Endodermal cell (in vitro differentiated cells): Measurements from ENCODE around the gene SLC25A40. TPM values are rescaled to one million over a fixed set of nuclear protein-coding genes. Genes with fewer than 3 reads are reported as not detected.

Source experiments
- DNase-seq: peaks from one replicate; pipeline ENCODE4 v3.0.0-alpha.2; 2017
- H3K27ac ChIP-seq: 2 replicates; pipeline ENCODE4 v1.5.1; 2013; ENCODE audit warnings: mild to moderate bottlenecking, low read depth, low read length, moderate library complexity
- H3K27me3 ChIP-seq: 2 replicates; pipeline ENCODE4 v1.6.1; 2013; ENCODE audit warnings: mild to moderate bottlenecking, low read length, moderate library complexity; ENCODE audit not compliant: insufficient read depth, control insufficient read depth, poor library complexity, severe bottlenecking
- H3K36me3 ChIP-seq: 2 replicates; pipeline ENCODE4 v1.7.0; 2013; ENCODE audit warnings: mild to moderate bottlenecking, low read length, moderate library complexity; ENCODE audit not compliant: control insufficient read depth, insufficient read depth
- H3K4me1 ChIP-seq: one replicate; pipeline ENCODE4 v1.7.0; 2013; ENCODE audit warnings: low read length; ENCODE audit not compliant: control insufficient read depth, insufficient read depth
- H3K4me3 ChIP-seq: 2 replicates; pipeline ENCODE4 v1.5.1; 2013; ENCODE audit warnings: mild to moderate bottlenecking, low read length, moderate library complexity
- H3K9ac ChIP-seq: 2 replicates; pipeline ENCODE4 v1.6.1; 2013; ENCODE audit warnings: mild to moderate bottlenecking, low read length, moderate library complexity; ENCODE audit not compliant: poor library complexity, severe bottlenecking; ENCODE audit errors: extremely low read depth
- H3K9me3 ChIP-seq: 2 replicates; pipeline ENCODE4 v1.6.1; 2013; ENCODE audit warnings: mild to moderate bottlenecking, low read length, moderate library complexity; ENCODE audit not compliant: control insufficient read depth
- H3K27ac Mint-ChIP-seq: 2 replicates; pipeline ENCODE4 v1.8.0; 2020; ENCODE audit warnings: mixed read lengths
- H3K27me3 Mint-ChIP-seq: 2 replicates; pipeline ENCODE4 v1.8.0; 2021; ENCODE audit warnings: mild to moderate bottlenecking, mixed read lengths; ENCODE audit not compliant: insufficient read depth
- H3K36me3 Mint-ChIP-seq: 2 replicates; pipeline ENCODE4 v1.8.0; 2020; ENCODE audit warnings: low read depth, mixed read lengths
- H3K4me1 Mint-ChIP-seq: 2 replicates; pipeline ENCODE4 v1.8.0; 2020; ENCODE audit warnings: mixed read lengths
- H3K4me3 Mint-ChIP-seq: 2 replicates; pipeline ENCODE4 v1.8.0; 2020; ENCODE audit warnings: mild to moderate bottlenecking, moderate library complexity, mixed read lengths
- H3K9me3 Mint-ChIP-seq: 2 replicates; pipeline ENCODE4 v1.8.0; 2020; ENCODE audit warnings: mild to moderate bottlenecking, mixed read lengths
- CTCF ChIP-seq: fragments of 200-600 bp; sonication (generic); conservative IDR thresholded peaks from 2 replicates; pipeline ENCODE4 v1.5.0; 2021; ENCODE audit warnings: antibody characterized with exemption, mild to moderate bottlenecking
- WGBS, 2 experiments: methylation state at CpG; one replicate each; pipeline versions ENCODE4 v1.1.5 to v1.1.7; 2013; ENCODE audit warnings: missing lambda C conversion rate in 2 of 2, mixed read lengths in 1 of 2; ENCODE audit not compliant: insufficient coverage in 1 of 2, insufficient read length in 1 of 2; 5-methylcytosine and 5-hydroxymethylcytosine counted together
- total RNA-seq, 2 donors: library from RNA; stranded (reverse); fragmentation: NEBNext Ultra II Directional in 1 of 2; extraction: Animal tissue kit (Norgen Biotek cat#: 25700) in 1 of 2; gene quantifications; 2 replicates in 1 of 2; 3 replicates in 1 of 2; pipeline ENCODE4 v1.2.1, GENCODE V29; 2021

Gene SLC25A40
- total RNA-seq, 2 donors from 2014 or later = 20.9 to 32.6 TPM

- Histone ChIP-seq H3K9ac (no peak overlapping the region), H3K36me3 (no peaks in the 10 kb centered on the region), H3K4me3 (no peak overlapping the region), H3K27me3 (no peaks in the 10 kb centered on the region), H3K27ac (no peak overlapping the region), H3K9me3 (no peaks in the 10 kb centered on the region), H3K4me1 (no peaks in the 10 kb centered on the region)
- TF ChIP-seq CTCF = no peak
- Mint-ChIP-seq H3K27ac (no peak overlapping the region), H3K9me3 (no peaks in the 10 kb centered on the region), H3K4me1 (peaks cover 3% of the 10 kb centered on the region), H3K4me3 (no peak overlapping the region), H3K27me3 (no peaks in the 10 kb centered on the region), H3K36me3 (no peaks in the 10 kb centered on the region)
- 91 to 95% methylated on average over 5 to 6 of the region's 6 CpGs for WGBS, 2 experiments
- no peak for DNase-seq
These were observed 43.7 kb upstream of the SLC25A40 start for GRCh38 chr7:87919875-87920274.

GRCh38 chr7:87918740-87919139 lies 42.6 kb upstream of the SLC25A40 start:
- no peak for TF ChIP-seq CTCF
- Histone ChIP-seq H3K9me3 (no peaks in the 10 kb centered on the region), H3K9ac (no peak overlapping the region), H3K36me3 (no peaks in the 10 kb centered on the region), H3K4me3 (no peak overlapping the region), H3K27me3 (no peaks in the 10 kb centered on the region), H3K4me1 (no peaks in the 10 kb centered on the region), H3K27ac (no peak overlapping the region)
- H3K4me3 Mint-ChIP-seq = no peak overlapping the region
- no peaks in the 10 kb centered on the region for H3K9me3 Mint-ChIP-seq
- no peak for DNase-seq
- 97 to 100% methylated on average over 1 of the region's 1 CpG for WGBS, 2 experiments
- no peaks in the 10 kb centered on the region for H3K36me3 Mint-ChIP-seq
- H3K4me1 Mint-ChIP-seq = peaks cover 3% of the 10 kb centered on the region
- no peaks in the 10 kb centered on the region for H3K27me3 Mint-ChIP-seq
- no peak overlapping the region for H3K27ac Mint-ChIP-seq

- no peaks in the 10 kb centered on the region for H3K9me3 Mint-ChIP-seq
- H3K4me1 ChIP-seq = no peaks in the 10 kb centered on the region
- no peak overlapping the region for H3K9ac ChIP-seq
- peaks cover 11% of the 10 kb centered on the region for H3K36me3 ChIP-seq
- no peak overlapping the region for H3K4me3 ChIP-seq
- H3K27ac ChIP-seq = no peak overlapping the region
- no peaks in the 10 kb centered on the region for H3K27me3 Mint-ChIP-seq
- H3K4me3 Mint-ChIP-seq = no peak overlapping the region
- H3K9me3 ChIP-seq = no peaks in the 10 kb centered on the region
- 88 to 100% methylated on average over 2 to 4 of the region's 4 CpGs for WGBS, 2 experiments
- DNase-seq = no peak
- no peak overlapping the region for H3K27ac Mint-ChIP-seq
- no peaks in the 10 kb centered on the region for H3K27me3 ChIP-seq
- H3K4me1 Mint-ChIP-seq = no peaks in the 10 kb centered on the region
- no peak for TF ChIP-seq CTCF
- H3K36me3 Mint-ChIP-seq = peaks cover 14% of the 10 kb centered on the region
These were observed 36.0 kb upstream of the SLC25A40 start for GRCh38 chr7:87912121-87912520.
